IMR-90 (cell line): ENCODE results near the gene CIB2. TPM values are rescaled to one million over a fixed set of nuclear protein-coding genes. Genes with fewer than 3 reads are reported as not detected.

Source experiments
- ATAC-seq: fragments of 200-7000 bp; cut with Tn5 transposase; 2 replicates; pipeline ENCODE4 v1.9.1; 2020; ENCODE audit warnings: low read depth, mild to moderate bottlenecking, moderate library complexity
- BruUV-seq: library from RNA; stranded (reverse); fragments of 400-500 nt; replicated peaks from 2 replicates; lab custom pipeline; 2021; lab: Mats Ljungman, UMichigan
- CTCF ChIA-PET: fragments of 300-600 bp; formaldehyde crosslinking; extraction: SDS; loops from one replicate; lab custom pipeline; 2021; ENCODE audit warnings: antibody characterized with exemption; lab: Yijun Ruan, JAX
- POLR2A ChIA-PET: fragments of 300-600 bp; sonication (Branson Sonifier 250); formaldehyde crosslinking; loops from one replicate; lab custom pipeline; 2022; ENCODE audit warnings: antibody characterized with exemption; ENCODE audit not compliant: unreplicated experiment; lab: Charles Lee
- DNase-seq: peaks from one replicate; pipeline ENCODE4 v3.0.0; 2013
- H2AFZ ChIP-seq: replicated peaks from 2 replicates; pipeline ENCODE3; 2013; ENCODE audit warnings: low read length, mild to moderate bottlenecking; ENCODE audit not compliant: poor library complexity
- H2AK5ac ChIP-seq: 2 replicates; pipeline ENCODE4 v1.6.1; 2013; ENCODE audit warnings: low read depth, low read length, inconsistent platforms
- H2AK9ac ChIP-seq: replicated peaks from 2 replicates; pipeline ENCODE3; 2013; ENCODE audit warnings: mild to moderate bottlenecking, low read depth, low read length, moderate library complexity; ENCODE audit not compliant: poor library complexity
- H2BK120ac ChIP-seq: 2 replicates; pipeline ENCODE4 v1.6.1; 2013; ENCODE audit warnings: low read depth, low read length, inconsistent platforms
- H2BK15ac ChIP-seq: 3 replicates; pipeline ENCODE4 v1.6.1; 2013; ENCODE audit warnings: low read depth, low read length, inconsistent platforms
- H2BK20ac ChIP-seq: 2 replicates; pipeline ENCODE4 v1.6.1; 2013; ENCODE audit warnings: low read depth, mild to moderate bottlenecking, inconsistent platforms, low read length, moderate library complexity
- H2BK5ac ChIP-seq: 2 replicates; pipeline ENCODE4 v1.6.1; 2013; ENCODE audit warnings: mild to moderate bottlenecking, low read depth, low read length, inconsistent platforms; ENCODE audit not compliant: poor library complexity, severe bottlenecking
- H3K14ac ChIP-seq: replicated peaks from 2 replicates; pipeline ENCODE4 v1.6.1; 2013; ENCODE audit warnings: low read depth, low read length, inconsistent platforms
- H3K18ac ChIP-seq: 2 replicates; pipeline ENCODE4 v1.6.1; 2013; ENCODE audit warnings: low read depth, low read length, control low read depth
- H3K23ac ChIP-seq: 2 replicates; pipeline ENCODE4 v1.6.1; 2013; ENCODE audit warnings: low read depth, low read length, inconsistent platforms
- H3K27ac ChIP-seq: 2 replicates; pipeline ENCODE4 v1.5.1; 2013; ENCODE audit warnings: mild to moderate bottlenecking, control low read depth, low read length; ENCODE audit not compliant: insufficient read depth
- H3K27me3 ChIP-seq: 2 replicates; pipeline ENCODE4 v1.6.1; 2013; ENCODE audit warnings: low read length; ENCODE audit not compliant: control insufficient read depth, insufficient read depth
- H3K36me3 ChIP-seq: 2 replicates; pipeline ENCODE4 v1.6.1; 2013; ENCODE audit warnings: low read length, mixed read lengths; ENCODE audit not compliant: control insufficient read depth, insufficient read depth
- H3K4ac ChIP-seq: 2 replicates; pipeline ENCODE4 v1.6.1; 2013; ENCODE audit warnings: low read depth, low read length, inconsistent platforms
- H3K4me1 ChIP-seq: 2 replicates; pipeline ENCODE4 v1.6.1; 2013; ENCODE audit warnings: low read length, mixed read lengths; ENCODE audit not compliant: control insufficient read depth, insufficient read depth
- H3K4me2 ChIP-seq: 2 replicates; pipeline ENCODE4 v1.6.1; 2013; ENCODE audit warnings: low read depth, mild to moderate bottlenecking, control low read depth, low read length, moderate library complexity
- H3K4me3 ChIP-seq: 2 replicates; pipeline ENCODE4 v1.5.1; 2013; ENCODE audit warnings: low read depth, mild to moderate bottlenecking, control low read depth, low read length, moderate library complexity; ENCODE audit not compliant: insufficient read depth
- H3K56ac ChIP-seq: 2 replicates; pipeline ENCODE4 v1.6.1; 2013; ENCODE audit warnings: low read length, inconsistent platforms; ENCODE audit not compliant: insufficient read depth; ENCODE audit errors: extremely low read depth
- H3K79me1 ChIP-seq, 2 experiments: 2 replicates each; pipeline ENCODE4 v1.6.1; 2013; ENCODE audit warnings: low read length in 2 of 2, inconsistent platforms in 1 of 2, low read depth in 1 of 2
- H3K9ac ChIP-seq: 2 replicates; pipeline ENCODE4 v1.6.1; 2013; ENCODE audit warnings: low read depth, low read length, control low read depth
- H3K9me1 ChIP-seq: 2 replicates; pipeline ENCODE4 v1.6.1; 2013; ENCODE audit warnings: low read length, inconsistent platforms; ENCODE audit not compliant: insufficient read depth
- H3K9me3 ChIP-seq: 2 replicates; pipeline ENCODE4 v1.6.1; 2013; ENCODE audit warnings: low read length; ENCODE audit not compliant: control insufficient read depth, insufficient read depth
- H4K20me1 ChIP-seq: 2 replicates; pipeline ENCODE4 v1.6.1; 2013; ENCODE audit warnings: low read length, inconsistent platforms; ENCODE audit not compliant: insufficient read depth
- H4K5ac ChIP-seq: 2 replicates; pipeline ENCODE4 v1.6.1; 2013; ENCODE audit warnings: mild to moderate bottlenecking, low read depth, low read length, control low read depth
- H4K8ac ChIP-seq, 2 experiments: 2 replicates each; pipeline ENCODE4 v1.6.1; 2013; ENCODE audit warnings: low read depth in 2 of 2, low read length in 2 of 2, control low read depth in 1 of 2, inconsistent platforms in 1 of 2
- H4K91ac ChIP-seq: 2 replicates; pipeline ENCODE4 v1.6.1; 2013; ENCODE audit warnings: low read depth, low read length, inconsistent platforms; ENCODE audit not compliant: insufficient read depth
- FOS ChIP-seq: fragments of 150-350 bp; IDR thresholded peaks from 2 replicates; pipeline ENCODE4 v1.6.1; 2016; ENCODE audit warnings: low read depth, low read length
- MXI1 ChIP-seq: IDR thresholded peaks from 2 replicates; pipeline ENCODE4 v1.6.1; 2012; ENCODE audit warnings: low read depth, mild to moderate bottlenecking, low read length, moderate library complexity, borderline replicate concordance
- NFE2L2 ChIP-seq: fragments of 150-350 bp; IDR thresholded peaks from 2 replicates; pipeline ENCODE4 v1.6.1; 2016; ENCODE audit warnings: low read depth, mild to moderate bottlenecking, low read length
- POLR2A ChIP-seq: IDR thresholded peaks from 2 replicates; pipeline ENCODE4 v1.6.1; 2012; ENCODE audit warnings: mild to moderate bottlenecking, low read depth, low read length
- RFX5 ChIP-seq: IDR thresholded peaks from 2 replicates; pipeline ENCODE4 v1.8.0; 2012; ENCODE audit warnings: low read depth, mild to moderate bottlenecking, low read length, moderate library complexity
- WGBS, 2 experiments: methylation state at CpG; one replicate each; pipeline versions ENCODE4 v1.1.5 to v1.1.7; 2013; ENCODE audit warnings: missing lambda C conversion rate in 2 of 2; ENCODE audit not compliant: insufficient read length in 1 of 2; ENCODE audit errors: extremely low coverage in 2 of 2; 5-methylcytosine and 5-hydroxymethylcytosine counted together
- dilution Hi-C: fragments of 300-500 bp; cut with HindIII; formaldehyde crosslinking; loops from one replicate; pipeline ENCODE4 v1.14.3; 2018; ENCODE audit warnings: low sequenced_read_pairs; ENCODE audit not compliant: unreplicated experiment
- in situ Hi-C: fragments of 300-500 bp; cut with MboI; formaldehyde crosslinking; loops from 3 replicates; pipeline ENCODE4 v1.14.3; 2019; ENCODE audit warnings: low sequenced_read_pairs, inconsistent platforms, mixed read lengths
- intact Hi-C: fragments of 100-400 bp; cut with micrococcal nuclease; formaldehyde crosslinking; loops from 2 replicates; pipeline ENCODE4 v1.10.0; 2022
- polyA plus RNA-seq, 3 experiments: library from polyadenylated mRNA; depleted of rRNA; stranded (reverse); fragments of >200 nt; gene quantifications; 2 replicates each; pipeline ENCODE4 v1.2.3, GENCODE V29; 2012; ENCODE audit warnings: low replicate concordance in 1 of 3
- total RNA-seq: library from RNA; depleted of rRNA; stranded (reverse); fragments of >200 nt; gene quantifications from 2 replicates; pipeline ENCODE4 v1.2.3, GENCODE V29; 2012
- TF ChIP-seq, protein P1 (sequence below): conservative IDR thresholded peaks from 2 replicates; pipeline ENCODE4 v1.5.1; 2012; ENCODE audit warnings: mild to moderate bottlenecking, low read depth, low read length, improper control_type of control experiment
- TF ChIP-seq, protein P2 (sequence below): fragments of 150-350 bp; IDR thresholded peaks from 2 replicates; pipeline ENCODE4 v1.6.1; 2016; ENCODE audit warnings: low read depth, mild to moderate bottlenecking, low read length, moderate library complexity, borderline replicate concordance

Gene CIB2
- total and polyA plus RNA-seq, 2 of the 4 experiments (the other 2 are of a cell fraction) = 2.2 to 2.4 TPM

DNA sequence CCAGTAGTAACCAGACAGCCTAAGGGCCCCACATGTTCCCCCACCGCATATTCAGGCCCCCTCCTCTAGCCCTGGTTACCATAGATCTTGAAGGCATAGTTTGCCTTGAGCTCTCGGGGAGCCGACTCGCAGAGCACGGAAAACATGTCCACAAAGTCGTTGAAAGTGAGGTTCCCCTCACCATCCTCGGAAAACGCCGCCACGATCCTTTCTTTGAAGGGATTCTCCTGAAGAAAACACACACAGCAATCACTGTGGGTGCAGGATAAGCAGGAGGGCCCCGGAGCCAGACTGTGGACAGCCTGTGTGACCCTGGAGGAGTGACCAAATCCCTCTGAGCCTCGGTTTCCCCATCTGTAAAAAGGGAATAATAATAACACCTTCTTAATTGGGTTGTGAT is 22.1 kb downstream of the CIB2 start:
- dilution Hi-C loops = no loop called here
- no peak overlapping the region for H2AFZ ChIP-seq
- no peak overlapping the region for H4K8ac ChIP-seq
- H2AK5ac ChIP-seq = peak overlapping the region; percentile 33; the same call in 1 of the 2 replicates
- H4K91ac ChIP-seq = no peak overlapping the region
- peaks cover 2% of the 10 kb centered on the region; the same call in 1 of the 2 replicates for H3K4me1 ChIP-seq
- in situ Hi-C loops = loop anchor here (5.0 kb wide), 1 partner anchor 142 kb away; no protein-coding TSS in a partner anchor
- no peak for DNase-seq
- no peak overlapping the region for H2AK9ac ChIP-seq
- H3K4me2 ChIP-seq = no peak overlapping the region
- ChIA-PET POLR2A (no interaction called here), CTCF (interaction anchor here (0.6 to 2.3 kb wide), 8 partner anchors 16 to 150 kb away, joined by 3 to 27 read pairs (median 8); partner anchors contain the start of gene SH2D7)
- H4K20me1 ChIP-seq = peaks cover 11% of the 10 kb centered on the region; the same call in 1 of the 2 replicates
- H3K56ac ChIP-seq = no peak overlapping the region
- no peak overlapping the region for H2BK120ac ChIP-seq
- H3K9ac ChIP-seq = no peak overlapping the region
- H3K27ac ChIP-seq = no peak overlapping the region
- no peaks in the 10 kb centered on the region; the same call in 1 of the 2 replicates for H3K27me3 ChIP-seq
- no peak overlapping the region for H3K4me3 ChIP-seq
- TF ChIP-seq POLR2A = no peak
- no peak for TF ChIP-seq MXI1
- no peak for TF ChIP-seq RFX5
- TF ChIP-seq, protein P1, sequence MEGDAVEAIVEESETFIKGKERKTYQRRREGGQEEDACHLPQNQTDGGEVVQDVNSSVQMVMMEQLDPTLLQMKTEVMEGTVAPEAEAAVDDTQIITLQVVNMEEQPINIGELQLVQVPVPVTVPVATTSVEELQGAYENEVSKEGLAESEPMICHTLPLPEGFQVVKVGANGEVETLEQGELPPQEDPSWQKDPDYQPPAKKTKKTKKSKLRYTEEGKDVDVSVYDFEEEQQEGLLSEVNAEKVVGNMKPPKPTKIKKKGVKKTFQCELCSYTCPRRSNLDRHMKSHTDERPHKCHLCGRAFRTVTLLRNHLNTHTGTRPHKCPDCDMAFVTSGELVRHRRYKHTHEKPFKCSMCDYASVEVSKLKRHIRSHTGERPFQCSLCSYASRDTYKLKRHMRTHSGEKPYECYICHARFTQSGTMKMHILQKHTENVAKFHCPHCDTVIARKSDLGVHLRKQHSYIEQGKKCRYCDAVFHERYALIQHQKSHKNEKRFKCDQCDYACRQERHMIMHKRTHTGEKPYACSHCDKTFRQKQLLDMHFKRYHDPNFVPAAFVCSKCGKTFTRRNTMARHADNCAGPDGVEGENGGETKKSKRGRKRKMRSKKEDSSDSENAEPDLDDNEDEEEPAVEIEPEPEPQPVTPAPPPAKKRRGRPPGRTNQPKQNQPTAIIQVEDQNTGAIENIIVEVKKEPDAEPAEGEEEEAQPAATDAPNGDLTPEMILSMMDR = no peak
- TF ChIP-seq FOS = no peak
- TF ChIP-seq NFE2L2 = no peak
- TF ChIP-seq, protein P2, sequence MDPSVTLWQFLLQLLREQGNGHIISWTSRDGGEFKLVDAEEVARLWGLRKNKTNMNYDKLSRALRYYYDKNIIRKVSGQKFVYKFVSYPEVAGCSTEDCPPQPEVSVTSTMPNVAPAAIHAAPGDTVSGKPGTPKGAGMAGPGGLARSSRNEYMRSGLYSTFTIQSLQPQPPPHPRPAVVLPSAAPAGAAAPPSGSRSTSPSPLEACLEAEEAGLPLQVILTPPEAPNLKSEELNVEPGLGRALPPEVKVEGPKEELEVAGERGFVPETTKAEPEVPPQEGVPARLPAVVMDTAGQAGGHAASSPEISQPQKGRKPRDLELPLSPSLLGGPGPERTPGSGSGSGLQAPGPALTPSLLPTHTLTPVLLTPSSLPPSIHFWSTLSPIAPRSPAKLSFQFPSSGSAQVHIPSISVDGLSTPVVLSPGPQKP = no peak
- no peak overlapping the region for H3K4ac ChIP-seq
- H3K9me3 ChIP-seq = no peaks in the 10 kb centered on the region
- H3K9me1 ChIP-seq = no peaks in the 10 kb centered on the region
- H2BK5ac ChIP-seq = no peak overlapping the region
- H3K36me3 ChIP-seq = no peaks in the 10 kb centered on the region
- H3K18ac ChIP-seq = no peak overlapping the region
- H3K23ac ChIP-seq = no peak overlapping the region
- H4K5ac ChIP-seq = no peak overlapping the region
- intact Hi-C loops = loop anchor here (2.0 kb wide), 2 partner anchors 104 to 150 kb away; no protein-coding TSS in a partner anchor
- 100% methylated on average over 3 of the region's 12 CpGs; no CpG with 5 or more reads in 1 of the 2 experiments for WGBS, 2 experiments
- BruUV-seq = no TSS peak
- H3K14ac ChIP-seq = no peak overlapping the region
- no peak overlapping the region for H2BK20ac ChIP-seq
- no peaks in the 10 kb centered on the region for H3K79me1 ChIP-seq
- H2BK15ac ChIP-seq = no peak overlapping the region
- ATAC-seq = no peak
